SHP77 treated with DMSO at 0.1 percent for 48 hours (cell line): ENCODE results near the gene GABBR2.

Experiments used
- DNase-seq: peaks from one replicate; lab custom pipeline; 2025; lab: John Stamatoyannopoulos, UW

Gene GABBR2

GRCh38 chr9:98432134-98432533, 276.6 kb downstream of the GABBR2 start:
- no peak for DNase-seq

DNA sequence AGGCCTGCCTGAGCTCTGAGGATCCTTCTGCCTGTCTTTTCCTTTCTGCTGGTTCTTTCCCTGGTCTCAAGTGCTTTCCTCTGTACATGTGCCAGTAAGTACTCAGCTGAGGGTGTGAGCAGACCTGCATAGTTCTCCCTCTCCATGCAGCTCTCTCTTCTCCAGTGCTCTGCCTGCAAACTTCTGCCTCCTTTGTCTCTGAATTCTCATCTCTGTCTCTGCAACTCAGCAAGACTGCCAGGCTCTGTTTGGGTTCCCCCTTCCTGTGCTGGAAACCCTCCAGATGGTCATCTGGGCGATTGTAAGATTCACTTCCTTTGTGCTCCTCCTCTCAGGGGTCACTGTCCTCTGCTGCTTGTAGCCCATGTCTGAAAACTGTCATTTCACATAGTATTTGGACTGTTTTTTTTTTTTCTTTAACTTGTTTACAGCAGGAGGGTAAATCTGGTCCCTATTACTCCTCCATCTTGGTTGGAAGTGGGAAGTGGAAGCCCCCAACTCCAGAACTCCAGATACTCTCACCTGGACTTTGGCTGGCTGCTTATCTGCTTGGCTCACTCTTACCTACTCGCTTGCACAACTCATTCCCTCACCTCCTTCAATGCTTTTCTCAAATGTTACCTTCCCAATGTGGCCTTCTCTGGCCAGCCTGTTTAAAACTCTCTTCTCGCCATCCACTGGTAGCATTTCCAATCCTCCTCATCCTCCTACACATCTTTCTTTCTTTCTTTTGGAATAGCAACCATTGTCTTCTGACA, 278.0 kb downstream of the GABBR2 start:
- no peak for DNase-seq

GRCh38 chr9:98429613-98430012, 279.1 kb downstream of the GABBR2 start:
- no peak for DNase-seq

DNA sequence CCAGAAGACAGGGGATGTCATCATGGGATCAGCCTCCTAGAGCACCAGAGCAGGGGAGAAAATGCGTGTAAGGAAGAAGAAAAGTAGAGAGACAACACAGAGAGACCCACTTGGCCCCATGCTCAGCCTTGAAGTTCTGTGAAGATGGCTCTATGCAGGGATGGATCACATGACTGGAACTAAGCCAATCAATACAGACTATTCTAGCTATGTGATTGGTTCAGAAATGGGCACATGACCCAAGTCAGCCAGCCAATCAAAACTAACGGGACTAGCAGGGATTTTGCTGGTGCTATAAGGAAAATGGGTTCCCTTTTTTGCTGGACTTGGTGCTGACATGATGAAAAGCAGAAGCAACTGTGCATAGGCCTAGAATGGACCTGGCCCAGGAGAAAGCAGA, 280.3 kb downstream of the GABBR2 start:
- DNase-seq = no peak

DNA sequence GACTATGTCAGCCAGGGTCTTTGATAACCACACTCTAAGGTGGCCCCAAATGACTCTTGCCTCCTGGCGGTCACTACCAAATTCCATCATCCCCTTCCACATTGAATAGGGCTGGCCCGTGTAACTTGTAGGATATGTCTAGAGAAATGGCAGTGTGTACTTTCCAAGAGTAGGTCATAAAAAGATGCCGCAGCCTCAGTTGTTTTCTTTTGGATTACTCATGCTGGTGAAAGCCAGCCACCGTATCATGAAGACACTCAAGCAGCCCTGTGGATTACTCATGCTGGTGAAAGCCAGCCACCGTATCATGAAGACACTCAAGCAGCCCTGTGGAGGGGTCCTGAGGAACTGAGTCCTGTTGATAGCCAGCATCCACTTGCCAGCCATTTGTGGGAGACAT, 281.2 kb downstream of the GABBR2 start:
- DNase-seq = no peak

GRCh38 chr9:98425079-98425478, 283.7 kb downstream of the GABBR2 start:
- no peak for DNase-seq

- no peak for DNase-seq
Observed at GRCh38 chr9:98419260-98419603, 289.5 kb downstream of the GABBR2 start.

- no peak for DNase-seq
Observed at GRCh38 chr9:98418578-98419259, 290.0 kb downstream of the GABBR2 start.

DNA sequence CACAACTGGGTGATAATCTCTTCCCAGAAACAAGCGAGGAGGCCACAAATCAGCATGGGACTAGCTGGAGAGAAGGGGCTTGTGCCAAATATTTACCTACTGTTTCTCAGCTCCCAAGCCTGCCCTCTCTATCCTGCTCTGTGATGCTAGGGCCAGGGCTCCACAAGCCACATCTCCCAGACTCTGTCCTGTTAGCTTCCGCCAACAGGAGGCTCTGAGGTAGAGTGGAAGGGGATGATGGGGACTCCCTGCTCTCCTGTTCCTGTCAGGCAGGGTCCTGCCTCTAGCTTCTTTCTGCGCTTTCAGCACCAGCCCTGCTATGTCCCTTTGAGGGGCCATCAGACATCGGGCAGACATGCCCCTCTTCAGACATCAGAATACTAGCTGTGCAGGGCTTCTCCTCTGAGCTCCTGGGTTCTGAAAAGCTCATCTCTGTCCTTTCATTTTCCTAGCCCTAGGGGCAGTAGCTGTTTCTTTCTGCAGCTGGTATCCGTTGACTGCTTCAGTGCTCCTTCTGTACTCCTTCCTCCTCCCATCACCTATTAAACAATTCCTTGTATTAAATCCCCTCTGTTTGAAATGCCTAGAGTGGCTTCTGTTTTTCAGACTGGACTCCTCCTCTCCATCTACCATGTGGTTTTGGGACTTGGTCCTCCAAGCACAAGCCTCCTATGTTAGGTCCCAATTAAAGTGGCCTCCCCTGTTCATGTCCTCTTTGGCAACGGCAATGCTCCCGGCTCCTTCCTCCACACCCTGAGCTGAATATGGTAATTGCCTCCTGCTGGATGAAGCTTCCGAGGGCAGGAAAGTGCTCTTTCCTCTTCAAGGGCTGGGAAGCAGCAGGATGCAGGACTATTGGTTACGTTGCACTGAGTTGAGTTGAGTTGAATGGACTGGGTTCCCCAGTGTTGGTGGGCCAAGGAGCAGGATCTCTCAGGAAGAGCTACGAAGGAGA, 292.2 kb downstream of the GABBR2 start:
- no peak for DNase-seq

DNA sequence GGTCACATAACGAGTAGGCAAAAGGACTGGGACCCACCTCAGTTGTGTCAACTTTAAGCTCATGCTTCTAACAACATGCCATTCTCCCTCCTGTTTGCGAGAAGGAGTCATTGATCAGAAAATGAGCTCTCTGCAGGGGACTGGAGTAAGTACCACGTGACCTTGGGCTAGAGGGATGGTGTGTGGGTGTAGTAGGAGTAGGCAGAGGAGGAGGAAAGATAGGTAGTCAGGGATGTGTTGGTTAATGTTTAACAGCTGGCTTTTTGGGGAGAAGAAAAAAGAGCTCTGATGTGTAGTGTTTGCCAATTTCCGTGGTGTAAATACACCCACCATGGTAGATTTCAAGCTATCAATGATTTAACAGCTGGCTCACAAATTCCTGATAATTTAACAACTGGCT, 293.0 kb downstream of the GABBR2 start:
- no peak for DNase-seq

- DNase-seq = no peak
Observed at GRCh38 chr9:98413084-98413483, 295.7 kb downstream of the GABBR2 start.

- no peak for DNase-seq
Observed at GRCh38 chr9:98412101-98412842, 296.5 kb downstream of the GABBR2 start.

GRCh38 chr9:98410185-98410697, 298.5 kb downstream of the GABBR2 start:
- no peak for DNase-seq

DNA sequence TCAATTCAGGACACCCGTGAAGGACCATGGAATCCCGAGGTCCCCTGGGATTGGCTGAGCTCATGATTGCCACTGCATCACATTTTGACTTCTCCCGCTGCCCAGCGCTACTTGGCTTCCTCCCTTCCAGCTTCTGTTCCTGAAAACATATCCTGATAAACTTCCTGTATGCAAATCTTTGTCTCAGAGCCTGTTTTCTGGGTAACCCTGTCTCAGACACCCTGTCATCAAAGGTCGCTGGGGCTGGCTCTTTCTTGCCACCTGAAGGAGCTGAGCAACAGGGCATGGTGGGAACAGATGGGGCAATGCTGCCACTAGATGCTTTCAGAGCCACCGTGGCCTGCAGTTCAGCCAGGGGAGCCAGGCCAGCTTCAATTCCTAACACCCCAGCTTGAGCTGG, 299.0 kb downstream of the GABBR2 start:
- no peak for DNase-seq

- no peak for DNase-seq
Observed at GRCh38 chr9:98406469-98406868, 302.3 kb downstream of the GABBR2 start.

- no peak for DNase-seq
Observed at GRCh38 chr9:98404237-98404636, 304.5 kb downstream of the GABBR2 start.

GRCh38 chr9:98403715-98404114, 305.0 kb downstream of the GABBR2 start:
- DNase-seq = no peak

GRCh38 chr9:98402019-98402840, 306.5 kb downstream of the GABBR2 start:
- DNase-seq = no peak

DNA sequence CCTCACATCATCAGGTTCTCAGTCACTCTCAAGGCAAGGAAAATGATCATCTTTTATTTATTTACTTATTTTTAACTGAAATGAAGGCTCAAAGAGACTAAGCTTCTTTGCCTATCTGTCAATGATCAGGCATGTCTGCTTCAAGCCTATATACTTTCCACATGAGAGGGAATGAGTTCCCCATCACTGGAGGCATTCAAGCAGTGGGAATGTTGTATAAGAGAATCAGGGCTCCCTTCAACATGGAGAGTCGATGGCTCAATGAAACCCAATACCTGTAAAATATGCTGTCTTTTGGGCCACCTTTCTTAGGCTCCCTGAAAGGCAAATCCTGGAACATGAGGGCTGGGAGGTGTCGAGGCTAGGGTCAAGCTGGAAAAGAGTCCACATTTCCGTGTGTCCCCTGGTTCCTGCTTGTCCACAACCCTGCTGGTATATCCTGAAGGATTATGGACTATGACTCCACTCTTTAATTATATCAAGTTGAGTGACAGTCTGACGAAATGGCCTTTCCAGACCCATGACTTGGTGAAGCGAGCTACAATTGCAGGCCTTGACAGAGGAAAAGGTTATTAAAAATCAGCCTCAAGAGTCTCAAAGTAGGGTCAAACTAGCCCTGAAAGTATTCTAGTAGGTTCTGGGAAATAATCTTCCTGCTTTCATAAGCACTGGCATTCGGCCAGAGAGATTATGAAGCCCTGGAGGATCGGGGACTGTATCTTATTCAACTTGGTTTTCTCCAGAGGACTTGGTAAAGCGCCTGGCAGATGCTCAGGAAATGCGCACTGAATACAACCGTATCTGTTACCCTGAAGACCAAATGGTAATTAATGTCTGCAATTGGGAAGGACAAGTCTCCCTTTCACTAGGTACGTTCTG, 307.4 kb downstream of the GABBR2 start:
- DNase-seq = no peak
